Stimulated activated CD8-positive, alpha-beta memory T cell treated with anti-CD3 and anti-CD28 coated beads, Interleukin-7, amount 100 ng/mL, for 4 hours (primary cell): ENCODE results near the gene ENO4.

Experiments used
- DNase-seq, 2 donors: peaks; one replicate each; pipeline ENCODE4 v3.0.0-alpha.2; 2020; ENCODE audit warnings: low read depth in 2 of 2

Gene ENO4

DNA sequence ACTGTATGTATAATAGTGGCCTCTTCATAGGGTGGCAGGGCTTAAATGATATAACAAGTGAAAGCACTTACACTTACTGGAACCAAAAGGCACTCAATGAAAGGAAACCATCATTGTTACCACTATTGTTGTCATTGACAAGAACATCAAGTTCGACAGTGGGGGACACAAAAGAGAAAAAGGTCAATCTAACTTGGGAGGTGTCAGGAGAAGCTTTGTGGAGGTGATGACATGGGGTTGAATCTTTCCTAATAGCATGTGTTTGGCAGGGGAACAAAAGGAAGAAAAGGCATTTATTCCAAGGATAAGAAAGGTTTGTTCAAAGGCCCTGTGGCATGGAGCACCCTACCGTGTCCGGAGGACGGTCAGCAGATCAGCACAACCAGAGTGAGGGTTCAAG lies 18.2 kb upstream of the ENO4 start:
- DNase-seq, result no peak

DNA sequence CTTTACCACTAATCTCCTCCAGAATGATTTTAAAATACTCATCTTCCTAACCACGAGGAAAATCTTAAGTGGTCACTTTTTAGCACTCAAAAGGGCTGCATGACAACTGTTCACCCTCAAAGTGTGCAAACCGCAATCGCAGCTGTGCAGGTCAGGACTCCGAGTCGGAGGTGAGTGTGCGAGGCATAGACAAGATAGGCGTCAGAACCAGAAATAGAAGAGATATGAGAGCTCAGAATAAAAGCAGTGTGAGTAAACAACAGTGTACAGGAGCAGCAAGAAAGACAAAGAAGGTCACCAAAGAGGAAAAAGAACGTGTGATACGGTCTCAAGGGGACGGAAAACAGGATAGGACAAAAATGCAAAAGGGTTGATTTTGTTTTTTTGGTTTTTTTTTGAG lies 17.5 kb upstream of the ENO4 start:
- DNase-seq, result no peak

DNA sequence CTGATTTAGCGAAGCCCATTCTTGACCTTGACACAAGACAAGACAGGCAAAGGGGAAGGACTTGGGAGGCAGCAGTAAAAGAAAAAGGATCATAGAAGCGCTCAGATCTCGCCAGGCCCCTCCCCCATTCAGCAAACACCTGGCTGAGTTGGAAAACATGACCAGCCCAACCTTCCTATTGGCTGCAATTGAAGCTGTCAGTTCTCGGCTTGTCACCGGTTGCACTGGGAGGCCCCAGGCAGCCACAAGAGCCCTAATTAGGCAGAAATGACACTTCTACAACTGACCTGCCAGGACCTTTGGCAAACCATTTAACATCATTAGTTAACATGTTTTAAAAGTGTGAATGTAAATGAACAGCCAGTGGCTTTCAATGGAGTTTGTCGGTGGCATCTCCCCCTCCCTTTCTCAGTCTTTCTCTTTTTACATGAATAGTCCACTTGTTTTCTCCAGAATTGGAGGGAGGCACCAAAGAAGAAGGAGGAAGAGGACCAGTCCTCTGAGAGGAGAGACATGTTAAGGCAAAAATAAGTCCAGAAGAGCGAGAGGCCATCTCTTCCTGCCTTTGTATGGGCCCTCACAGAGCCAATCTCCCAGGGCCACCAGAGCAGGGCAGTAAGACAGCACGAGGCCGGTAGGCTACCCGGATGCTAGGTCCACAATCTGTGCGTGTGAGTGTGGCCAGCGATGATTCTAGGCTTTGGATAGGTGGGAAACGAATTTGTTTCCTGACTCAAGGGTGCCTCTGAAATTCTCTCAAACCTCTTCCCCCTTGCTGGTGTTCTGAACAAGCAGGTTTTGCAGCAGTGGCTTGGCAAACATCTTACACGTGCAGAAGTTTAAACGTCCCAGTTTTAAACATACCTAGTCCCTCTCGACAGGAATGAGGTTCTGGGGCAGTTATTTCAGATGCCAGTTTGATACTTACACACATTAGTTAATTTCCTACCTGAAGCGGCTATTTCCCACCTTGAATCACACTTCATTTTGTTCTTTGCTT lies 15.0 kb upstream of the ENO4 start:
- no peak for DNase-seq

DNA sequence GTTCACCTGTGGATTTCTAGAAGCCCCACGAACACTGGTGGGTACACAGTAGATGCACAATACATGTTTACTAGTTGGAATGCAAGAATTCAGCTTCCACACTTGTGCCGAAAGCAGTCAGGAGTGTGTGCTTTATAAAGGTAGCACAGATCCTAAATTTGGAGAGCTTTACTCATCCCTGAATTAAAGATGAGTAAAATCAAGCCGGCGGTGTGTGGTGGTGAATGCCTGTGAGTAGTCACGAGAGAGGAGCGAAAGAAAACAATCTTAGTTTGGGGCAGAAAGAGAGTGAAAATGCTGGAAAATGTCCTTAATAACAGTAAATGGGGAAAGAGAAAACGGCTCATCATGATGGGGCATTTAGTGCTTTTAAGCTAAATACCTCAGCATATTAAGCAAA lies 13.6 kb upstream of the ENO4 start:
- no peak for DNase-seq

DNA sequence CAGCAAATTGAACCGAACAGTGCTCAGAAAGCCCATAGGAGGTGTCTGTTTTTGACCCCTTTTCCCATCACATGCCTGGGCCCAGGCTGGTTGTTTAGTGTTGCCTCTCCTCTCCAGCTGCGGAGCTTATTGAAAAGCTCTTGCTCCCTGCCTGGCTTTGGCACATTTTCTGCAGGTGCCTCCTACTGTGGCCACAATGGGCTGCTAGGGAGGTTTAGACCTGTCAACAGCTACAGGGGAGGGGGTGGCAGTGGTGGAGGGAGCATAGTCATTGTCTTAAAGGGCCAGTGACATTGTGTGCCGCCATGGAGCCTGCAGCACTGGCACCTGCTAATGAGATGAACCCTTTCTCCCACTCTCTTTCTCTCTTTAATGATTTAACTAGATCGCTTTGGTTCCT lies 13.2 kb upstream of the ENO4 start:
- no peak for DNase-seq

DNA sequence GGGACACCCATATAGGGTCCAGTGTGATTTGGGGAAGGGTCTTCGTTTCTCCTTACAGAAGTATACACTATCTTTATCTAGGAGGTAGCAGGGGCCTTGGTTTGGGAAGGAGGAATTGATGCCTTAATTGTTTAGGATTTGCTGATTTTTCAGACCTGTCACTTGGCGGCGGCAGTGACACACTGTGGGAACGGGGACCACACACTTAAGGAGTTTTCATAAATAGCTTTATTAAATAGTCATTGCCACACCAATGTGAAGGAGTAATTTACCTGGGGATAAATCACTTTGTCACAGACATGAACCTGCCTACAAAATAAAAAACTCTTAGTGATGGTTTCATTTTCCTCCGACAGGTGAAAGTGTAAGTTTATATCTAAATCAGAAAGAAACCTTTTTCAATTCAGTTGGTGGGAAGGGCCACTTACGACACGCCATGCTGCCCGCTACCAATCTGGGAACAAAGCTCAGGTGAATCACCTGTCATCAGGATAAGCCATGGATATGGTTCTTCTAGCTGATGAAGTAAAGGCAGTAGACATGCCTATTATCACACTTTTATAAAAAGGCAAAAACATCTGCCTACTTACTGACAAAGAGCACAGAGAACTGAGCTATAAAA lies 12.3 kb upstream of the ENO4 start:
- no peak for DNase-seq

DNA sequence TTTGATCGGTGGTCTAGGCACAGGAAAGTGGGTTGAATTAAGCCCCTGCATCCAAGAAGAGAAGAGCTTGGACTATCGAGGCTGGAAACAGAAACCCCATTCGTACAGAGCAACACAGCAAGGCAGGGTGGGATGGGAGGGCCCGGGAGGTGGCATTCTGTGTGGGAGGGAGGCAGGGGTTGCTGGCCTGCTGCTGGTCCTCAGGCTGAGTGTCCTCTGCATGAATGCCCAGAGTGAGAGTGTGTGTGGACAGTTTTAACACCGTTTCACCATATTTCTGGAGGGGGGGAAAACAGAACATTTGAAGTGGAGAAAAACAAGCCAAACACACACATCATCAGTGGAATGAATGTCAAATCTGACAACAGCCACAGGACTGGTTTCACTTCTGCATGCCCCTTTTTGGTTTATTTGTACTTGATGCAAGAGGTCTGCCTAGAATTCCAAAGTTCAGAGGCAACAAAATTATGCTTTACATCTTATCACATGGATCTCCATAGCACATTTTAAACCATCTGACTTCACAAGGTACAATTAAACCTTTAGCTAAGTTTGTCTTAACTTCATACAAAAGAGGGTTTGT lies 11.1 kb upstream of the ENO4 start:
- DNase-seq, result no peak

DNA sequence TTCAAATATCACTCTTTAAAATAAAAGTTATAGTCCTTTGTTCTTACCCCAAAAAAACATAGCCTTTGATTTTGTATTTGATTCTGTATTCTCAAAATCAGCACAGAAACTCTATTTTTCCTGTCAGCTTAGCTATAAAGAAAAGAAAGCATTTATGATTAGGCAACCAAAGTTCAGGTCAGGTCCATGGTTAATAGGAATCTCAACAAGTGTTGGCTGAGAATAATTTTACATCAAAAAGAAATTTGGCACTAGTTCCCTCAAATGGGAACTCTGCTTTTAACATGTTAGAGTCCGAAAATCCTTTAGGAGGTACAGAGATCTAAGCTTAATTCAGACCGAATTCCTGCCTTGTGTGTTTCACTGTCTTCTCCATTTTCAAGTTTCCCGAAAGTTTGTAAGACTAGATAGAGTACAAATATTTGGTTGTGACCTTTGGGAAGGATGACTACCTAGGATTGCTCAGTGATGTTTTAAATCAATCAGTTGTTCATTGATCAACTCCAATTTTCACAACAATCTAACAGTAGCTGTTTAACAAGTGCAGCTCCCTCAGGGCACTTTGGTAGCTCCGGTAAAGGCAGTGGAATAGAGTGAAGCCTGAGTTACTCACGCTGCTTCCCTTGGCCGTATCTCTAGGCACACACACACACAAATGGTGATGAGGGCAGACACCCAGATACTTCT lies 8.8 kb upstream of the ENO4 start:
- no peak for DNase-seq

DNA sequence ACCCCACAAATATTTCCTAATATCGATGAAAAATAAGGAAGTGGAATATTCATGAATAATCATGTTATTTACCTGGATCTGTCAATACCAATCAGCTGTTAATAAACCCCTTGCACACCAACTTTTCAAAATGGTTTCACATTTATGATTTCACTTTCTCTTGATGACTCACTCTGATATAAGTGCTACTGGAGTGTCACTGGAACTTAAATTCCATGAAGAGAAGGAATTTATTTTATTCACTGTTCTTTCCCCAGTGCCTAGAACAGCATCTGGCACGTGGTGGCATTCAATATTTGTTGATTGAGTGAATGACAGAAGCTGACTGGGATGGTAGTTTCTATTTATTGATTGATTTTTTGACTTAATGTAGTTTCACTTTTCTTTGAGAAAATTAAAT lies 3.5 kb upstream of the ENO4 start:
- no peak for DNase-seq

DNA sequence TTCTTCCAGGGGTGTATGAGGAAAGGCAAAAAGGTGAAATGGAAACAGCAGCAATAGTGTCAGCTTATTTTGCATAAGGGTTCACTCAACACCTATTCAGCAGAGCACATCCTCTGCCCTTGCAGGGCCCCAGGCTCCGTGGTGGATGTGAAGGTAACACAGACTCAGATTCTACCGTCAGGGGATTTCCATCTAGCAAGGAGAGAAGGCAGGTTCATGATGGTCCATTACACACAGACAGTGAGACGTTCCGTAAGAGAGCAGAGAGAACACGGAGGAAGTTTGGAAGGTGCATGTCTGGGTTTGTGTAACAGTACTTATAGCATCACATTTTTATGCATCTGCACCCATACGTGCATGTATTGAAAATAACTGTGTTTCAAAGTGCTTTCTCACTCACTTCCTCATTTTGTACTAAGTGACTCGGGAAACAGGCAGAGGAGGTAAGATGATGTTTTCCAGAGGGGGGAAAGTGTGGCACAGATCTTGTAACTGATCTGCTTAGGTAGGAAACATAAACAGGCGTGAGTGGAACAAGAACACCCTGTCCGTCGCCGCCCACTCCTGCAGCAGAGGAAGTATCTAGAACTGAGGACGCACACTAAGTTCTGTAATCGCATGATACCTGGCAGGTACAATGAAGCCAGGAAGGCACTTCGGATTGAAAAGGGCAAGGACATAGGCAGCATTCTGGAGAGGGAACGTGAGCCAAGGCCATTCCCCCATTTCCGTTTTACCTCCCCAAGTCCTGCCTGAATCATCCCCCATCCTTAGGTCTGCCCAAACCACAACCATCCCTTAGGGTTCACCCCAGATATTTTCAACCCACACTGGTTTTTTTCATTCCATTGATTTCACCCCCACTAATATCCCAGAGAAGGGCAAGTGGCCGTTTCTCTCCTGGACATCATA lies 1.0 kb upstream of the ENO4 start:
- DNase-seq, result no peak

DNA sequence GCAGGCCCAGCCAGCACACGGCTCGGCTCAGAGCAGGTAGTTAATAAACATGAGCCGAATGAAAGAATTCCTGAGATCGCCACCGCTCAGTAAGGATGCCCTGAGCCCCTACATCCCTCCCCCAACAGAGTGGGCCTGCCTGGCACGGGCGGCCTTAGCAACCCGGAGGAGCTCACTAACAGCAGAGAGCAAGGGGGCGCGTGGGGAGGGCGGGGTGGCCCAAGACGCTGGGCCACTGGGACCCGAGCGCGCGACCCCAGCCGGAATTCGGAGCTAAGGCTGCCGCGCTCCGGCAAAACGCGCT lies 403 bp upstream of the ENO4 start:
- no peak for DNase-seq

DNA sequence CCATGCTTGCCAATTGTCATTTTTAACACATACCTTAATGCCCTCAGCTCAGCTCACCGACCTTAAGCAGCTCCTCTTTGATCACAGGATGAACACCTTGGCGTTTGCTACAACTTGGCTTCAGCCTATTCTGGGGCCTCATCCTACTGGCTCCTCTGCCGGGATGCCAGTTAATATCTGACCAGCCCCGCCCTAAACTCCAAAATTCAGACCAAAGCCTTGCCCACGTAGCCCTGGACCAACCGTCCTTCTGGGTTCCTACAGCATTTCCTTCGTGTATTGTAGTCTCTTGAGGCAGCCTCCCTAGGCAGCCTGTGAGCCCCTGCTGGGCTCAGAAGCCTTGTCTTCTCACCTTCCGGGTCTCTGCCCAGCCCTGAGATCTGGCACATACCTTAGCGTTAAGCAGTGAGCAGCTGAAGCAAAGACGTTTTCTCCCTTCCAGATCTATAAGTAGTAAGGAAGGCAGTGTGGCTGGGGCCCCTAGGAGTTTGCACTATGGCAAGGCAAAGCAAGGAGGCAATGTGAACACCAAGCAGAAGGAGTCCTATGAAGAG lies 836 bp downstream of the ENO4 start:
- DNase-seq, result no peak

DNA sequence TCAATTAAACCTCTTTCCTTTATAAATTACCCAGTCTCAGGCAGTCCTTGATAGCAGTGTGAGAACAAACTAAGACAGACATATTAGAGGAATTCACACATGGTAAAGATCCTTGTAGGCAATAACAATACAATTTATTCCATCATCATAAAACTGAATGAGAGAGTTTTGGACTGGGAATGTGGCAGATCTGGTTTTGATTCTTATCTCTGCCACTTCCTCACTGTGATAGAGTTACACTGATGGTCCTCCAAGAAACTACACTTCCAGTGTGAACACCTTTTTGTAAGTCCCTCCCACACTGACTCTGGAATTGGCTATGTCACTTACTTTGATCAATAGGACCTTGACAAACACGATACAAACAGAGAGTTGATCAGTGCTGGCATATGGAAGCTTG lies 2.9 kb downstream of the ENO4 start:
- DNase-seq, result no peak

DNA sequence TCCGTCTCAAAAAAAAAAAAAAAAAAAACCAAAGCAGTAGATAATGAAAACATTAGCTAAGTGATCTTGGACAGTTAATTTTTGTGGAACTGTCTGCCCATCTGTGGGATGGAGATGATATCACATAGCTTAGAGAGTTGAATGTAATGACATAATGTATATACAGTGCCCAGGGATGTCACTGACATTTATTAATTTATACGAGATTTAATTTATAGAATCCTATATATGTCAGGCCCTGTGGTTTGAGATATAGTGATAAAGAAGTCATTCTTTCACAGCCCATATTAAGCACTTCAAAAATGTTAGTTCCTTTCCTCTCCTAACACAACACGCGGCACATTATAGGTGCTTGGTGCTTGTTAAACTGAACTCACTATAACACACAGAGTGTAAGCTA lies 4.0 kb downstream of the ENO4 start:
- DNase-seq, result no peak

DNA sequence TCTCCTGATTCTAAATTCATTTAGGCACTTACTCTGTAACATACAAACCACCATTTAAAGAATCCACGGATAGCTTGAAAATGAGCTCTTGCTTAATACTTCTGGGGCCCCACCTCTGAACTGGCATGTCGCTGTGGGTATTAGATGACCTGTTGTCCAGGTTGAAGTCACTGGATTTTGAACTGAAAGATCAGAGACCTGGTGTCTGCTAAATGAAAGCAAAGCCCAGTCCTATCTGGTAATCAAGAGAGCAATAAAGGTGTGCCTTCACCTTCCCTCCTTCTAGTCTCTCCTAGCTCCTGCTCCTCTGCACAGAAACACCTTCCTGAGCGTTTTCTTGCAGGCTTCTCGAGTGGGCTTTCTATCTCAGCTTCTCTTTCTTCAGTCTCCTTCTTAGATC lies 4.4 kb downstream of the ENO4 start:
- DNase-seq, result no peak

DNA sequence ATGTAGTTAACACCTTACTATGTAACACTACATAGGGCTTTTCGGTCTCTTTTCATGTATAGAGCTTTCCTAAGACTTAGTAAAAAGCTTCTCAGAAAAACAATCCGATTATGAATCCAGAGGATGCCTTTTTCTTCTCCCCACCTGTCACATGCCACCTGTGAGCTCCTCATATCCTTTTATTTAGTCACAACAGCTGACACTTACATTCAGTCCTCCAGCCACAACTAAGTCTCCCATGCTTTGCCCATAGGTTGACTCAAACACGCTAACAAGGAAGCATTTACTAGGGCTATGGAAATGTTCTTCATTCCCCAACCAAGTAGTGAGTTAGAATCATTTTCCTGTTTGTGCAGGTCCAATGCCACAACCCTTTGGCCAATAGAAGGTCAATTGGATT lies 7.9 kb downstream of the ENO4 start:
- no peak for DNase-seq

DNA sequence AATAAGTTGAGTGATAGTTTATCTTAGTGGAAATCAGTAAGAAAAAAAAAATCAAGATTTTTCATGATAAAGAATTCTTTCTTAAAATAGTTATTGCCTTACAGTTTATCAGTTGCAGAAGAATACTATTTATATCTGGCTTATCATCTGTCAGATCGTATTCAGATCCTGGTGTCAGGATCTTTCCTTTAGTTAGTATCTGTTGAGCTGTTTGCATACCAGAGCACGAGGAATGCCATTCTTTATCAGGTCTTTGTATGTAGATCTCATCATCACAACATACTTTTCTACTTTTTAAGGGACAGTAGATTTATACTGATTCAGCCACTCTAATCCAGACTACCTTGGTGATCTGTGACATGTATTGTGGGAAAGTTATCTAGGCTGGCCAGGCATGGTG lies 12.5 kb downstream of the ENO4 start:
- no peak for DNase-seq

DNA sequence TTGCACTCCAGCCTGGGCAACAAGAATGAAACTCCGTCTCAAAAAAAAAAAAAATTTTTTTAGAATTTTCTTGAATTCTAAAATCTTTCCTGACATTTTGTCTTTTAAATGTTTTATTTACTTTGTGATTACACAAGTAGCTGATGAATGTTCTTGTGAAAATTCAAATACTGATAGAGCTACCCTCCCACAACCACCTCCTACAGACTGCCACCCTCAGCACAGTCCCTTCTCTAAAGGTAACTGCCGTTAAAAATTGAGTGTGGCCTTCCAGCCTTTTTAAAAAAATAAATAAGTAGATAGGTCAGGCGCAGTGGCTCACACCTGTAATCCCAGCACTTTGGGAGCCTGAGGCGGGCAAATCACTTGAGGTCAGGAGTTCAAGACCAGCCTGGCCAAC lies 15.1 kb downstream of the ENO4 start:
- DNase-seq, result no peak

DNA sequence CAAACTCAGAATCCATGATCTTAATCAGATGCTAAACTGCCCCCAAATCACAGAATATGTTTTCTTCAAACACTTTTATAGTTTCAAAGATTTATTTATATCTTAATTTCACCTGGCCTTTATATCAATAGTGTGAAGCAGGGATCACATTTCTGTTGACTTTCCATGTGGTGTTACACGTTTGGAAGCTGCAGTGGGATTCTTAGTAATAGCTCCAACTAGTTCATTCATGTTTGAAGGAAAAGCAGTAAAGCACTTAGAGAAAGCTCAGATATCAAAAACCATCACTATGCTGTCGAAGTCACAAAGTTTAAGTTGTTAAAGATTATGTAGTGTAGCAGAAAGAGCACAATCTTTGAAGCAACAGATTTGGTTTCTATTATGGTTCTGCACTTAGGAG lies 16.8 kb downstream of the ENO4 start:
- DNase-seq, result no peak

DNA sequence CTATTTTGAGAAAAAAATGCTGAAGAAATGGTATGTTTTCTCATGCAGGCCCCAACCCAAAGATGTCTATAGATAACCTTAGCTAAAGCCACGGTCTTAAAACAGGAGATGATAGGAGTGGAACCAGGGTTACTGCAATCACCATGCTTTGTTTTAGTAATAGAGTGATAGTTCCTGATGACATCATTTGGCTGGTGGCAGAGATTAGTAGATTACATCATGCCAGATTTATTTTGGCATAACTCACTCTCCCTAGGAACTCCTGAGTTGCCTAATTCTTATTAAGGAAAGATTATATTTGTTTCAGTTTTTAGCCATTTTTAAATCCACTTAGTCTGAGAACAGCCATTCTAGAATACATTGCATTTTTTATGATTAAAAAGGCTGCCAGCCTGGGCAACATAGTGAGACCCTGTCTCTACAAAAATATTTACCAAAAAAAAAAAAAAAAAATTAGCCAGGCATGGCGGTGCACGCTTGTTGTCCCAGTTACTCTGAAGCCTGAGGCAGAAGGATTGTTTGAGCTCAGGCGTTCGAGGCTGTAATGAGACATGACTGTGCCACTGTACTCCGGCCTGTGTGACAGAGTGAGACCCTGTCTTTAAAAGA lies 17.8 kb downstream of the ENO4 start:
- no peak for DNase-seq

DNA sequence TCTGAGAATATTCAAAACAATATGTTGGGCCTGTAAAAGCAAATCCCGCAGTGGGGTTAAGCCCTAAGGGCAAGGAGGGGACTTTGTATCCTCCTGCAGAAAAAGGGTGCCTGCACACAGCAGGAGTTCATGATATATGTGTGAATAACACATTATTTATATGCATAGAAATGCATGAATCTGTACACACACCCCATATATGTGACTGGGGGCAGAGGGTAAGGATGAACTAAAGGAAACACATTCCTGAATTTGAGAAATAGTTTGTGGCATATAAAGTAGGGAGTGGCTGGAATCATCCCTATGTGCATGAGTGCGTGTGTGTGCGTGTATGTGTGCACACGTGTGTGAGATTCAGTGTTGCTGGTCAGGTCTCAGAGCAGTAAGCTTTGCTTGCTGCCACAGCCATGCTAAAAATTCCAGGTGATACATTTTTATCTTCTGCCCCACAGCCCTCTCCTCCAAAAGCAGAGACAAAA lies 18.9 kb downstream of the ENO4 start:
- no peak for DNase-seq
